Ovary (tissue), 9 donors: Measurements from ENCODE around the gene CGNL1. TPM values are rescaled to one million over a fixed set of nuclear protein-coding genes. Genes with fewer than 3 reads are reported as not detected.

Experiments used
- DNase-seq, 5 donors: peaks; one replicate each; pipeline ENCODE4 v3.0.0-alpha.2; 2019 to 2020
- H3K27ac ChIP-seq, 2 donors: fragments of 200-600 bp; one replicate each; pipeline versions ENCODE4 v1.5.1 to v1.8.0; 2019 to 2022
- H3K27me3 ChIP-seq: fragments of 200-600 bp; one replicate; pipeline ENCODE4 v1.8.0; 2022
- H3K36me3 ChIP-seq: fragments of 200-600 bp; sonication (generic); one replicate; pipeline ENCODE4 v1.5.1; 2019
- H3K4me1 ChIP-seq: one replicate; pipeline ENCODE4 v1.8.1; 2013; ENCODE audit warnings: mild to moderate bottlenecking, moderate library complexity; ENCODE audit not compliant: insufficient read depth
- H3K4me3 ChIP-seq: fragments of 200-600 bp; sonication (generic); one replicate; pipeline ENCODE4 v1.5.1; 2017
- H3K9me3 ChIP-seq, 2 donors: fragments of 200-600 bp in 1 of 2; sonication (generic) in 1 of 2; one replicate each; pipeline versions ENCODE4 v1.5.1 to v1.8.1; 2013 to 2019; ENCODE audit warnings: mild to moderate bottlenecking in 1 of 2, moderate library complexity in 1 of 2
- EP300 ChIP-seq: sonication (generic); formaldehyde crosslinking; IDR thresholded peaks from one replicate; pipeline ENCODE4 v1.6.1; 2017; ENCODE audit warnings: antibody characterized with exemption
- POLR2A ChIP-seq: fragments of 450-650 bp; IDR thresholded peaks from one replicate; pipeline ENCODE4 v1.6.1; 2017; ENCODE audit warnings: antibody characterized with exemption, mild to moderate bottlenecking, moderate library complexity
- WGBS, 3 donors: extraction: QIAGEN DNeasy Blood & Tissue Kit in 1 of 3; methylation state at CpG; one replicate each; pipeline versions ENCODE4 v1.1.5 to v1.1.7; 2013 to 2017; 5-methylcytosine and 5-hydroxymethylcytosine counted together
- intact Hi-C, 4 donors: fragments of 100-400 bp; cut with DNase I; formaldehyde crosslinking; loops; one replicate each; pipeline versions ENCODE4 v1.11.0 to v1.15.1; 2022 to 2023
- polyA plus RNA-seq, 2 donors: library from polyadenylated mRNA; stranded (reverse); fragments of 200-250 nt in 1 of 2; fragments of 350-450 nt in 1 of 2; fragmentation: Illumina TruSeq in 1 of 2; extraction: RNeasy Lipid Tissue Mini Kit (QIAGEN cat#74804) in 1 of 2; gene quantifications; one replicate each; pipeline ENCODE4 v1.2.3, GENCODE V29; 2013 to 2014
- total RNA-seq, 7 donors: library from RNA; depleted of rRNA in 2 of 7; stranded (reverse); fragments of >200 nt in 2 of 7; fragmentation: NEBNext Ultra II Directional in 3 of 7; extraction: Animal tissue kit (Norgen Biotek cat#: 25700) in 3 of 7; gene quantifications; one replicate each; pipeline versions ENCODE4 v1.1.0 to v1.2.4, GENCODE V29; 2016 to 2023
- TF ChIP-seq, protein P1 (sequence below), 3 donors: fragments of 450-650 bp in 2 of 3; fragments of 200-600 bp in 1 of 3; IDR thresholded peaks; one replicate each; pipeline versions ENCODE4 v1.5.1 to v1.8.0; 2016 to 2022; ENCODE audit warnings: antibody characterized with exemption in 3 of 3, mild to moderate bottlenecking in 1 of 3
- donor health status: DM: no; HTN: no; CAD: no; lungs with moderate emphysema.
- donor health status: DM: no; HTN: no; CAD: no.
- donor health status: Bipolar disorder and iron deficiency.
- donor health status: DM: yes; HTN: yes; CAD: no.
- donor health status: DM: no; HTN: no; CAD: no.
- donor health status: DM: yes; HTN: yes; CAD: no.

The CGNL1 gene
- total and polyA plus RNA-seq, 9 donors = 7.8 to 26.1 (median 13.6) TPM

DNA sequence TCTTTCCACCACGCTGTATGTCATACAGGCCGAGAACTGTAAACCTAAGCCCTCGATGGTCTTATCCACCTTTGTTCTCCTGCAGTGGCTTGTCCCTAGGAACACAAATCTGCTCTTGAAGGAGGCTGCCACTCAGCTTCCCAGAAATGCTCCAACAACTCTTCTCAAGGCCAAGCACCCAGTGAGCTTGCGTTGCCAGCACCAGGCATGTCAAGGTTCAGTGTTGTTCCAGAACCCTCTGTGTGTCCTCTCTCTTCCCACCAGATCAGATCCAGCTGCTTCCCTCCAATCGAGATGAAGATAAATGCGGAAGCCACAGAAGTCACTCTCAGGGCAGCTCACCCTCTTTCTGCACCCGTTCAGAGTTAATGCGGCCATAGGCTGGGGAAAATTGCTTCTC lies 204.1 kb downstream of the CGNL1 start:
- Histone ChIP-seq H3K9me3 (peaks cover 0 to 3% of the 10 kb centered on the region in 2 donors), H3K27ac (no peak overlapping the region), H3K4me3 (no peak overlapping the region), H3K4me1 (no peaks in the 10 kb centered on the region), H3K36me3 (no peaks in the 10 kb centered on the region), H3K27me3 (no peaks in the 10 kb centered on the region)
- TF ChIP-seq POLR2A = no peak
- no peak for TF ChIP-seq EP300
- TF ChIP-seq, protein P1, sequence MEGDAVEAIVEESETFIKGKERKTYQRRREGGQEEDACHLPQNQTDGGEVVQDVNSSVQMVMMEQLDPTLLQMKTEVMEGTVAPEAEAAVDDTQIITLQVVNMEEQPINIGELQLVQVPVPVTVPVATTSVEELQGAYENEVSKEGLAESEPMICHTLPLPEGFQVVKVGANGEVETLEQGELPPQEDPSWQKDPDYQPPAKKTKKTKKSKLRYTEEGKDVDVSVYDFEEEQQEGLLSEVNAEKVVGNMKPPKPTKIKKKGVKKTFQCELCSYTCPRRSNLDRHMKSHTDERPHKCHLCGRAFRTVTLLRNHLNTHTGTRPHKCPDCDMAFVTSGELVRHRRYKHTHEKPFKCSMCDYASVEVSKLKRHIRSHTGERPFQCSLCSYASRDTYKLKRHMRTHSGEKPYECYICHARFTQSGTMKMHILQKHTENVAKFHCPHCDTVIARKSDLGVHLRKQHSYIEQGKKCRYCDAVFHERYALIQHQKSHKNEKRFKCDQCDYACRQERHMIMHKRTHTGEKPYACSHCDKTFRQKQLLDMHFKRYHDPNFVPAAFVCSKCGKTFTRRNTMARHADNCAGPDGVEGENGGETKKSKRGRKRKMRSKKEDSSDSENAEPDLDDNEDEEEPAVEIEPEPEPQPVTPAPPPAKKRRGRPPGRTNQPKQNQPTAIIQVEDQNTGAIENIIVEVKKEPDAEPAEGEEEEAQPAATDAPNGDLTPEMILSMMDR (IDR thresholded peaks at IDR 0.05) = no peak
- WGBS, 3 donors = 75 to 85% (median 79%) methylated on average over 8 of the region's 8 CpGs
- DNase-seq = no peak
- intact Hi-C loops = no loop called here

DNA sequence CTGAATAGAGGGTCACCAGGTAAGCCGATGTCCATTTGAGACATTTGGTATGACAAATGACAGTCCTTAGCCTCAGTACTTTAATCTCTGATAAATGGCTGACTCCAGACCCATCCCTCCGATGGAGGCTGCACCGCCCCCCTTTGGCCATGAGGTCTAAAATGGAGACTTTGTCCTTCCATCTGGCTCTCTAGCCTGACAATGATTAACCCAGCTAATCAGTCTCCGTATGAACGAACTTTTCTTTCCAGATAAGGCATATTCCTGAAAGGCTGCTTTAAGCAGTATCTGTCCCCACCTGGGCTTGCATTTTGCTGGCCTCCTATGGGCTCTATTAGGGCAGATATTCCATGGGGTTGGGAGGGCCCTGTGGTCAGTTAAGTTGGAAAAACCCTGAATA lies 204.6 kb downstream of the CGNL1 start:
- Histone ChIP-seq H3K27ac (no peak overlapping the region), H3K27me3 (no peaks in the 10 kb centered on the region), H3K4me3 (no peak overlapping the region), H3K9me3 (peaks cover 0 to 3% of the 10 kb centered on the region in 2 donors), H3K4me1 (no peaks in the 10 kb centered on the region), H3K36me3 (no peaks in the 10 kb centered on the region)
- intact Hi-C loops = no loop called here
- TF ChIP-seq, protein P1 (IDR thresholded peaks at IDR 0.05) = no peak
- 70 to 85% (median 76%) methylated on average over 5 of the region's 5 CpGs for WGBS, 3 donors
- DNase-seq = no peak

DNA sequence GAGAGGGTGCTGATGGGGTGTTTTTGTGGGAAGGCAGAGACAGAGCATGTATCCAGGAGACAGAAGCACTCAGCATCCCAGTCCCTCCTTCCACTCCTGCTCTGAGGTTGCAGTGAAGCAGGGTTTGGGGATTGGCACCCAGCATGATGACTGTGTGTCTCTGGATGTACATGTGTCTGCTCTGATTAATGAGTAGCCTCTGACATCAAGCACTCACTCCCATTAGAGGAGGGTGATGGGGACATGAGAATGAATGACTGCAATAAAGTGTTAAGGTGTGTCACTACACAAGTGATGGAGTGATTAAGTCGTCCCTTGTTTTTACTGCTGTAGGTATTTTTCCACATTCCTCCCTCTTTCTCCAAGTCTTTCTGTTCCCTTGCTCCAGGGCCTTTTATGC lies 205.8 kb downstream of the CGNL1 start:
- TF ChIP-seq POLR2A (no peak), EP300 (no peak)
- TF ChIP-seq, protein P1 (IDR thresholded peaks at IDR 0.05) = no peak
- Histone ChIP-seq H3K27ac (no peak overlapping the region), H3K27me3 (no peaks in the 10 kb centered on the region), H3K36me3 (no peaks in the 10 kb centered on the region), H3K9me3 (peaks cover 0 to 3% of the 10 kb centered on the region in 2 donors), H3K4me3 (no peak overlapping the region), H3K4me1 (no peaks in the 10 kb centered on the region)
- intact Hi-C loops = no loop called here
- no peak for DNase-seq
- WGBS, 3 donors = 62 to 84% (median 69%) methylated on average over 1 of the region's 1 CpG

DNA sequence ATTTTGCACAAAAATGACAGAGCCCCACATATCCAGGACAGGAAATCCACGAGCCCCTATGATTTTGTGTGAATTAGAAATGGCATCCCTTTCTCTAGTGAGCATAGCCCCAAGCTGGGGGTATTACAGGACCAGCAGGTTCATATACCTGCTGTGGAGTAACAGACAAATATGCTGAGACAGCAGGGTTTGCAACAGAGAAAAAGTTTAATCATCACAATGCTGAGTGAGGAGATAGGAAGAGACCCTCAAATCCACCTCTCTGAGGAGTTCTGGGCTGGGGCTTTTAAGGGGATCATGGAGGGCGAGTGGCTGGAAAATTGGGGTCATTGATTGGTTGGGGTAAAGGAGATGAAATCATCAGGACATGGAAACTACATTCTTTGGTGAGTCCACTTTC lies 207.0 kb downstream of the CGNL1 start:
- no peak overlapping the region for H3K27ac ChIP-seq
- H3K36me3 ChIP-seq = no peaks in the 10 kb centered on the region
- no peaks in the 10 kb centered on the region for H3K4me1 ChIP-seq
- no peak overlapping the region for H3K4me3 ChIP-seq
- DNase-seq = no peak
- H3K27me3 ChIP-seq = no peaks in the 10 kb centered on the region
- peaks cover 0 to 3% of the 10 kb centered on the region in 2 donors for H3K9me3 ChIP-seq
- TF ChIP-seq, protein P1 (IDR thresholded peaks at IDR 0.05) = no peak
- TF ChIP-seq EP300 (no peak), POLR2A (no peak)
- WGBS, 3 donors = 84 to 89% (median 87%) methylated on average over 2 of the region's 2 CpGs
- intact Hi-C loops = no loop called here

DNA sequence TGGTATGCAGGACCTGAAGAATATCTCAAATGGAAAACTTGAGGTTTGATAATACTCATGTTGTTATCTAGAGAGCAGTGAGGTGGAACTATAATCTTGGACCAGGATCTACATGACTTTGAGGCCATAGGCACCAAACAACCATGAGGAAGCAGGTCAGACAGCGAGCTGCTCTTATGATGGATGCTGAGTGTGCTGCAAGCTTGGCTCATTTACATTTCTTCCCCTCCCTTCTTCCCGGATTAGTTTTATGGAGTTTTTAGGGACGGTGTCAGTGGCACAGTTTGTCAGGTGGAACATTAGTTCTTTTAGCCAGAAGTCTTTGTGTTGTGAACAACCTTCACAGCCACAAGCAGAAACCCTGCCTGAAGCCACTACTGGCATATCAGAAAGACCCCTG lies 207.4 kb downstream of the CGNL1 start:
- Histone ChIP-seq H3K9me3 (peaks cover 0 to 3% of the 10 kb centered on the region in 2 donors), H3K27me3 (no peaks in the 10 kb centered on the region), H3K4me1 (no peaks in the 10 kb centered on the region), H3K36me3 (no peaks in the 10 kb centered on the region), H3K4me3 (no peak overlapping the region), H3K27ac (no peak overlapping the region)
- WGBS, 3 donors = 85 to 92% (median 86%) methylated on average over 3 of the region's 3 CpGs
- no peak for TF ChIP-seq POLR2A
- TF ChIP-seq, protein P1 (IDR thresholded peaks at IDR 0.05) = no peak
- TF ChIP-seq EP300 = no peak
- intact Hi-C loops = no loop called here
- DNase-seq = no peak
